Measurements from ENCODE around the gene FAF2.

The FAF2 gene

GRCh38 chr5:176489077-176489476, 40.9 kb downstream of the FAF2 start:
- Histone ChIP-seq H3K4me2 (ENCODE audit: low read length) (no peak overlapping the region), H3K27me3 (ENCODE audit: control insufficient read depth, insufficient read depth, low read length) (no peaks in the 10 kb centered on the region), H3K4me3 (ENCODE audit: low read depth, low read length) (no peak overlapping the region), H2AFZ (no peak overlapping the region), H3K9ac (no peak overlapping the region), H3K27ac (no peak overlapping the region), H3K4me1 (peaks cover 6% of the 10 kb centered on the region), H3K9me3 (ENCODE audit: control insufficient read depth, low read length) (no peaks in the 10 kb centered on the region), H3K36me3 (ENCODE audit: control insufficient read depth, insufficient read depth, low read length) (no peaks in the 10 kb centered on the region), H3K79me2 (peaks cover 27% of the 10 kb centered on the region)
- TF ChIP-seq CTCF (IDR thresholded peaks at IDR 0.05): no peak

- Histone ChIP-seq H3K4me2 (ENCODE audit: low read length) (no peak overlapping the region), H3K9me3 (ENCODE audit: control insufficient read depth, low read length) (no peaks in the 10 kb centered on the region), H3K79me2 (peaks cover 24% of the 10 kb centered on the region), H3K9ac (no peak overlapping the region), H3K36me3 (ENCODE audit: control insufficient read depth, insufficient read depth, low read length) (no peaks in the 10 kb centered on the region), H3K4me3 (ENCODE audit: low read depth, low read length) (no peak overlapping the region), H2AFZ (no peak overlapping the region), H3K4me1 (peaks cover 6% of the 10 kb centered on the region), H3K27me3 (ENCODE audit: control insufficient read depth, insufficient read depth, low read length) (no peaks in the 10 kb centered on the region), H3K27ac (no peak overlapping the region)
- TF ChIP-seq CTCF (IDR thresholded peaks at IDR 0.05): no peak
Measured at GRCh38 chr5:176490301-176490700, 42.1 kb downstream of the FAF2 start.

GRCh38 chr5:176491101-176491502, 42.9 kb downstream of the FAF2 start:
- Histone ChIP-seq H3K4me2 (ENCODE audit: low read length) (no peak overlapping the region), H3K9me3 (ENCODE audit: control insufficient read depth, low read length) (no peaks in the 10 kb centered on the region), H3K79me2 (peaks cover 22% of the 10 kb centered on the region), H3K27me3 (ENCODE audit: control insufficient read depth, insufficient read depth, low read length) (no peaks in the 10 kb centered on the region), H3K9ac (no peak overlapping the region), H3K27ac (no peak overlapping the region), H3K4me3 (ENCODE audit: low read depth, low read length) (no peak overlapping the region), H3K4me1 (peaks cover 6% of the 10 kb centered on the region), H3K36me3 (ENCODE audit: control insufficient read depth, insufficient read depth, low read length) (no peaks in the 10 kb centered on the region), H2AFZ (no peak overlapping the region)
- no peak for TF ChIP-seq CTCF (IDR thresholded peaks at IDR 0.05)

- Histone ChIP-seq H3K27ac (no peak overlapping the region), H2AFZ (no peak overlapping the region), H3K4me1 (peaks cover 6% of the 10 kb centered on the region), H3K27me3 (ENCODE audit: control insufficient read depth, insufficient read depth, low read length) (no peaks in the 10 kb centered on the region), H3K4me3 (ENCODE audit: low read depth, low read length) (no peak overlapping the region), H3K79me2 (peaks cover 17% of the 10 kb centered on the region), H3K9me3 (ENCODE audit: control insufficient read depth, low read length) (no peaks in the 10 kb centered on the region), H3K4me2 (ENCODE audit: low read length) (no peak overlapping the region), H3K36me3 (ENCODE audit: control insufficient read depth, insufficient read depth, low read length) (no peaks in the 10 kb centered on the region), H3K9ac (no peak overlapping the region)
- TF ChIP-seq CTCF (IDR thresholded peaks at IDR 0.05): no peak
Measured at GRCh38 chr5:176491901-176492300, 43.7 kb downstream of the FAF2 start.

GRCh38 chr5:176492431-176492830, 44.2 kb downstream of the FAF2 start:
- Histone ChIP-seq H3K27ac (no peak overlapping the region), H3K27me3 (ENCODE audit: control insufficient read depth, insufficient read depth, low read length) (no peaks in the 10 kb centered on the region), H2AFZ (no peak overlapping the region), H3K9me3 (ENCODE audit: control insufficient read depth, low read length) (no peaks in the 10 kb centered on the region), H3K4me1 (peaks cover 6% of the 10 kb centered on the region), H3K9ac (no peak overlapping the region), H3K4me2 (ENCODE audit: low read length) (no peak overlapping the region), H3K36me3 (ENCODE audit: control insufficient read depth, insufficient read depth, low read length) (no peaks in the 10 kb centered on the region), H3K4me3 (ENCODE audit: low read depth, low read length) (no peak overlapping the region), H3K79me2 (peaks cover 12% of the 10 kb centered on the region)
- TF ChIP-seq CTCF (IDR thresholded peaks at IDR 0.05): no peak

All from parathyroid adenoma (tissue), 2 donors.